ENCODE measurements around the gene CDH23. TPM values are rescaled to one million over a fixed set of nuclear protein-coding genes. Genes with fewer than 3 reads are reported as not detected.

CDH23 gene
- total and polyA plus RNA-seq, 10 of the 15 experiments (the other 5 are each of a cell fraction or from before 2014, with no cell fraction given) = 0.09 to 0.40 (median 0.15) TPM; not detected in 1

DNA sequence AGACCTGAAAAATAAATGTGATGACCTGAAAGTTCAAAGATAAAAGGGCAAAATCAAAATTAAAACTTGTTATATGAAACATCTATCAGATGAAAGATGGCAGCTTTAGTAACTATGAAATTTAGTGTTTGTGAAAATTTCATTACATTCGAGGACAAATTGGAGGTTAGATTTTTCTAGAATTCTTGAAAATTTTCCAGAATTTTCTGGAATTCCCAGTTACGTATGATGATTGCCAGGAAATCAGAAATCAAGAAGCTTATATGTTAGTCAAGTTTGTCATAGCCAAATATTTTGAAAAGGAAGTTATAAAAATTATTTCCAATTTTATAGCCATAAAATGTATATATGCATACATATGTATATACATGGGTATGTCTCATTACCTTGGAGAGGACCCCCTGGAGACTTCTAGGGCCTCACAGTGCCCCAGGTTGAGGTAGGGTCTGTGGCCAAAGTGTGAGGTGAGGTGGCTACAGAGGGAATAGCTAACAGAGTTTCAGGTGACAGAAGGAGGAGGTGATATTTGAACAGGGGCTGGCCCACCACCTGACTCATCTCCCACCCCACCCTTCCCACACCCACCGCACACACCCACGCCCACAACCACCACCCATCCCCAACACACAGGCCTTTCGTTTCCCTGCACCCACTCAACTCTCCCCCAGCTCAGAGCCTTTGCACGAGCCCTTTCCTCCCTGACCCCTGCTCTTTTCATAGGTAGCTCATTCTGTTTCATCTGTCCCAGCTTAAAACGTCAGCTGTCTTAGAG, 301.4 kb downstream of the CDH23 start (continued):
- no peak for TF ChIP-seq STAT1 (conservative IDR thresholded peaks at IDR 0.05)
- TF ChIP-seq FOS (IDR thresholded peaks at IDR 0.05; ENCODE audit: borderline replicate concordance, extremely low read depth, insufficient read length) = no peak
- TF ChIP-seq, protein P1, sequence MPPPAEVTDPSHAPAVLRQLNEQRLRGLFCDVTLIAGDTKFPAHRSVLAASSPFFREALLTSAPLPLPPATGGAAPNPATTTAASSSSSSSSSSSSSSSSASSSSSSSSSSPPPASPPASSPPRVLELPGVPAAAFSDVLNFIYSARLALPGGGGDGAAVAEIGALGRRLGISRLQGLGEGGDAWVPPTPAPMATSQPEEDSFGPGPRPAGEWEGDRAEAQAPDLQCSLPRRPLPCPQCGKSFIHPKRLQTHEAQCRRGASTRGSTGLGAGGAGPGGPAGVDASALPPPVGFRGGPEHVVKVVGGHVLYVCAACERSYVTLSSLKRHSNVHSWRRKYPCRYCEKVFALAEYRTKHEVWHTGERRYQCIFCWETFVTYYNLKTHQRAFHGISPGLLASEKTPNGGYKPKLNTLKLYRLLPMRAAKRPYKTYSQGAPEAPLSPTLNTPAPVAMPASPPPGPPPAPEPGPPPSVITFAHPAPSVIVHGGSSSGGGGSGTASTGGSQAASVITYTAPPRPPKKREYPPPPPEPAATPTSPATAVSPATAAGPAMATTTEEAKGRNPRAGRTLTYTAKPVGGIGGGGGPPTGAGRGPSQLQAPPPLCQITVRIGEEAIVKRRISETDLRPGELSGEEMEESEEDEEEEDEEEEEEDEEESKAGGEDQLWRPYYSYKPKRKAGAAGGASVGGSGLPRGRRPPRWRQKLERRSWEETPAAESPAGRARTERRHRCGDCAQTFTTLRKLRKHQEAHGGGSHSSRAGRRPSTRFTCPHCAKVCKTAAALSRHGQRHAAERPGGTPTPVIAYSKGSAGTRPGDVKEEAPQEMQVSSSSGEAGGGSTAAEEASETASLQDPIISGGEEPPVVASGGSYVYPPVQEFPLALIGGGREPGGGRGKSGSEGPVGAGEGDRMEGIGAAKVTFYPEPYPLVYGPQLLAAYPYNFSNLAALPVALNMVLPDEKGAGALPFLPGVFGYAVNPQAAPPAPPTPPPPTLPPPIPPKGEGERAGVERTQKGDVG (CRISPR knock-in tag; IDR thresholded peaks at IDR 0.05) = no peak
- TF ChIP-seq TBL1XR1 (IDR thresholded peaks at IDR 0.05; ENCODE audit: low read depth, low read length) = no peak
- TF ChIP-seq CEBPB (IDR thresholded peaks at IDR 0.05; ENCODE audit: borderline replicate concordance in 1 of 2, low read depth in 2 of 2, low read length in 2 of 2) = no peak
- TF ChIP-seq CHD1 (IDR thresholded peaks at IDR 0.05; ENCODE audit: low read depth, low read length) = no peak
- no peak for TF ChIP-seq YBX1 (IDR thresholded peaks at IDR 0.05)
- no peak for TF ChIP-seq WRNIP1 (IDR thresholded peaks at IDR 0.05; ENCODE audit: borderline replicate concordance, low read depth, low read length)
- peak; percentile 45; the same call in 1 of the 2 replicates for TF ChIP-seq TCF12 (IDR thresholded peaks at IDR 0.05; ENCODE audit: low read depth, low read length)
- TF ChIP-seq, protein P2, sequence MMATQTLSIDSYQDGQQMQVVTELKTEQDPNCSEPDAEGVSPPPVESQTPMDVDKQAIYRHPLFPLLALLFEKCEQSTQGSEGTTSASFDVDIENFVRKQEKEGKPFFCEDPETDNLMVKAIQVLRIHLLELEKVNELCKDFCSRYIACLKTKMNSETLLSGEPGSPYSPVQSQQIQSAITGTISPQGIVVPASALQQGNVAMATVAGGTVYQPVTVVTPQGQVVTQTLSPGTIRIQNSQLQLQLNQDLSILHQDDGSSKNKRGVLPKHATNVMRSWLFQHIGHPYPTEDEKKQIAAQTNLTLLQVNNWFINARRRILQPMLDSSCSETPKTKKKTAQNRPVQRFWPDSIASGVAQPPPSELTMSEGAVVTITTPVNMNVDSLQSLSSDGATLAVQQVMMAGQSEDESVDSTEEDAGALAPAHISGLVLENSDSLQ (IDR thresholded peaks at IDR 0.05) = no peak
- TF ChIP-seq MXI1 (IDR thresholded peaks at IDR 0.05; ENCODE audit: low read depth, low read length) = no peak
- TF ChIP-seq NKRF (conservative IDR thresholded peaks at IDR 0.05) = no peak
- TF ChIP-seq, protein P3, sequence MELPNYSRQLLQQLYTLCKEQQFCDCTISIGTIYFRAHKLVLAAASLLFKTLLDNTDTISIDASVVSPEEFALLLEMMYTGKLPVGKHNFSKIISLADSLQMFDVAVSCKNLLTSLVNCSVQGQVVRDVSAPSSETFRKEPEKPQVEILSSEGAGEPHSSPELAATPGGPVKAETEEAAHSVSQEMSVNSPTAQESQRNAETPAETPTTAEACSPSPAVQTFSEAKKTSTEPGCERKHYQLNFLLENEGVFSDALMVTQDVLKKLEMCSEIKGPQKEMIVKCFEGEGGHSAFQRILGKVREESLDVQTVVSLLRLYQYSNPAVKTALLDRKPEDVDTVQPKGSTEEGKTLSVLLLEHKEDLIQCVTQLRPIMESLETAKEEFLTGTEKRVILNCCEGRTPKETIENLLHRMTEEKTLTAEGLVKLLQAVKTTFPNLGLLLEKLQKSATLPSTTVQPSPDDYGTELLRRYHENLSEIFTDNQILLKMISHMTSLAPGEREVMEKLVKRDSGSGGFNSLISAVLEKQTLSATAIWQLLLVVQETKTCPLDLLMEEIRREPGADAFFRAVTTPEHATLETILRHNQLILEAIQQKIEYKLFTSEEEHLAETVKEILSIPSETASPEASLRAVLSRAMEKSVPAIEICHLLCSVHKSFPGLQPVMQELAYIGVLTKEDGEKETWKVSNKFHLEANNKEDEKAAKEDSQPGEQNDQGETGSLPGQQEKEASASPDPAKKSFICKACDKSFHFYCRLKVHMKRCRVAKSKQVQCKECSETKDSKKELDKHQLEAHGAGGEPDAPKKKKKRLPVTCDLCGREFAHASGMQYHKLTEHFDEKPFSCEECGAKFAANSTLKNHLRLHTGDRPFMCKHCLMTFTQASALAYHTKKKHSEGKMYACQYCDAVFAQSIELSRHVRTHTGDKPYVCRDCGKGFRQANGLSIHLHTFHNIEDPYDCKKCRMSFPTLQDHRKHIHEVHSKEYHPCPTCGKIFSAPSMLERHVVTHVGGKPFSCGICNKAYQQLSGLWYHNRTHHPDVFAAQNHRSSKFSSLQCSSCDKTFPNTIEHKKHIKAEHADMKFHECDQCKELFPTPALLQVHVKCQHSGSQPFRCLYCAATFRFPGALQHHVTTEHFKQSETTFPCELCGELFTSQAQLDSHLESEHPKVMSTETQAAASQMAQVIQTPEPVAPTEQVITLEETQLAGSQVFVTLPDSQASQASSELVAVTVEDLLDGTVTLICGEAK (IDR thresholded peaks at IDR 0.05; ENCODE audit: borderline replicate concordance) = no peak
- TF ChIP-seq, protein P4, sequence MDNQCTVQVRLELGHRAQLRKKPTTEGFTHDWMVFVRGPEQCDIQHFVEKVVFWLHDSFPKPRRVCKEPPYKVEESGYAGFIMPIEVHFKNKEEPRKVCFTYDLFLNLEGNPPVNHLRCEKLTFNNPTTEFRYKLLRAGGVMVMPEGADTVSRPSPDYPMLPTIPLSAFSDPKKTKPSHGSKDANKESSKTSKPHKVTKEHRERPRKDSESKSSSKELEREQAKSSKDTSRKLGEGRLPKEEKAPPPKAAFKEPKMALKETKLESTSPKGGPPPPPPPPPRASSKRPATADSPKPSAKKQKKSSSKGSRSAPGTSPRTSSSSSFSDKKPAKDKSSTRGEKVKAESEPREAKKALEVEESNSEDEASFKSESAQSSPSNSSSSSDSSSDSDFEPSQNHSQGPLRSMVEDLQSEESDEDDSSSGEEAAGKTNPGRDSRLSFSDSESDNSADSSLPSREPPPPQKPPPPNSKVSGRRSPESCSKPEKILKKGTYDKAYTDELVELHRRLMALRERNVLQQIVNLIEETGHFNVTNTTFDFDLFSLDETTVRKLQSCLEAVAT (IDR thresholded peaks at IDR 0.05) = peak; percentile 88
- no peak for TF ChIP-seq RBBP5 (conservative IDR thresholded peaks at IDR 0.05)

Measured in GM12878 (cell line).